Caco-2 (cell line): Measurements from ENCODE around the gene C15orf62. TPM values are rescaled to one million over a fixed set of nuclear protein-coding genes. Genes with fewer than 3 reads are reported as not detected.

Experiments
- BruUV-seq: library from RNA; stranded (reverse); fragments of 400-500 nt; replicated peaks from 2 replicates; lab custom pipeline; 2021; lab: Mats Ljungman, UMichigan
- CTCF ChIA-PET: fragments of 300-600 bp; sonication (Branson Sonifier 250); formaldehyde crosslinking; loops from one replicate; lab custom pipeline; 2022; ENCODE audit warnings: antibody characterized with exemption; lab: Charles Lee
- POLR2A ChIA-PET: fragments of 300-600 bp; sonication (Branson Sonifier 250); formaldehyde crosslinking; loops from one replicate; lab custom pipeline; 2022; ENCODE audit warnings: antibody characterized with exemption; lab: Charles Lee
- DNase-seq, 2 experiments: peaks; one replicate each; pipeline versions ENCODE4 v3.0.0 to v3.0.0-alpha.2; 2020 to 2022
- H3K27me3 ChIP-seq: replicated peaks from 2 replicates; pipeline ENCODE4 v1.6.0; 2011; ENCODE audit warnings: low read length; ENCODE audit not compliant: control insufficient read depth, insufficient read depth
- H3K36me3 ChIP-seq: 2 replicates; pipeline ENCODE4 v1.5.1; 2011; ENCODE audit warnings: low read length; ENCODE audit not compliant: control insufficient read depth, insufficient read depth
- H3K4me1 ChIP-seq: fragments of 250-450 bp; sonication (Bioruptor Pico); 2 replicates; pipeline ENCODE4 v1.5.1; 2020; ENCODE audit warnings: mild to moderate bottlenecking
- H3K4me3 ChIP-seq: 2 replicates; pipeline ENCODE4 v1.5.1; 2011; ENCODE audit warnings: low read depth, mild to moderate bottlenecking, control low read depth, low read length
- H3K9me3 ChIP-seq: fragments of 250-450 bp; sonication (Bioruptor Pico); 2 replicates; pipeline ENCODE4 v1.5.1; 2020; ENCODE audit warnings: mild to moderate bottlenecking, moderate library complexity
- H3K27ac Mint-ChIP-seq: one replicate; pipeline ENCODE4 v1.8.0; 2022; ENCODE audit warnings: mixed read lengths; ENCODE audit not compliant: unreplicated experiment
- H3K27me3 Mint-ChIP-seq: one replicate; pipeline ENCODE4 v1.8.0; 2022; ENCODE audit warnings: mixed read lengths; ENCODE audit not compliant: insufficient read depth, unreplicated experiment
- H3K36me3 Mint-ChIP-seq: one replicate; pipeline ENCODE4 v1.8.0; 2022; ENCODE audit warnings: mild to moderate bottlenecking, mixed read lengths; ENCODE audit not compliant: insufficient read depth, unreplicated experiment
- H3K4me1 Mint-ChIP-seq: one replicate; pipeline ENCODE4 v1.8.0; 2022; ENCODE audit warnings: low read depth, mixed read lengths; ENCODE audit not compliant: unreplicated experiment
- H3K4me3 Mint-ChIP-seq: one replicate; pipeline ENCODE4 v1.8.0; 2022; ENCODE audit warnings: mild to moderate bottlenecking, moderate library complexity, mixed read lengths; ENCODE audit not compliant: unreplicated experiment
- H3K9me3 Mint-ChIP-seq: one replicate; pipeline ENCODE4 v1.8.0; 2022; ENCODE audit warnings: mixed read lengths; ENCODE audit not compliant: unreplicated experiment
- intact Hi-C: fragments of 100-400 bp; cut with micrococcal nuclease; formaldehyde crosslinking; loops from one replicate; pipeline ENCODE4 v1.10.0; 2022; ENCODE audit not compliant: unreplicated experiment
- total RNA-seq: library from RNA; stranded (reverse); gene quantifications from 2 replicates; pipeline ENCODE4 v1.2.3, GENCODE V29; 2022
- TF ChIP-seq, protein P1 (sequence below), 2 experiments: fragments of 200-600 bp in 1 of 2; IDR thresholded peaks; 1 replicate in 1 of 2; 2 replicates in 1 of 2; pipeline versions ENCODE4 v1.5.1 to v1.8.0; 2011 to 2022; ENCODE audit warnings: antibody characterized with exemption in 1 of 2, control low read depth in 1 of 2, inconsistent platforms in 1 of 2, low read depth in 1 of 2, low read length in 1 of 2, mild to moderate bottlenecking in 1 of 2, moderate library complexity in 1 of 2; ENCODE audit not compliant: insufficient read depth in 1 of 2, severe bottlenecking in 1 of 2, unreplicated experiment in 1 of 2

C15orf62 gene
- total RNA-seq, 1 experiment from 2014 or later: 1.3 TPM

DNA sequence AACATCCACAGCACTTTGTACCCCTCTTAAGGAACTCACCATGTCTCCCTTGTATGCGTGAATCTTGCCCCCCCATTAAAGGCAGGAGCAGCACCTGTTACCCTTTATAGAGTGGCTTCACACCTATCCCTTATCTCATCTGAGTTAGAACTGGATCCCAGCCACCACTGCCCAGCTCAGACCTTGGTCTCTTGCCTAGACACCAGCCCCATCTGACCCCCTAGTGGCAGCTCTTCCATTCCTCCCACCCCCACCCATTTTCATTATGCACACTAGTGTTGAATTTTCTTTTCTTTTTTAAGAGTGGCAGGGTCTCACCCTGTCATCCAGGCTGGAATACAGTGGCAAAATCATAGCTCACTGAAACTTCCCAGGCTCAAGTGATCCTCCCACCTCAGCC lies 33.9 kb downstream of the C15orf62 start:
- H3K27me3 Mint-ChIP-seq: no peaks in the 10 kb centered on the region
- peaks cover 6% of the 10 kb centered on the region; the same call in 1 of the 2 replicates for H3K4me1 ChIP-seq
- no peak overlapping the region for H3K27ac Mint-ChIP-seq
- ChIA-PET POLR2A (no interaction called here), CTCF (interaction anchor here (0.7 to 1.2 kb wide), 2 partner anchors 8 to 18 kb away, joined by 3 to 4 read pairs; no protein-coding TSS in a partner anchor)
- H3K9me3 ChIP-seq: no peaks in the 10 kb centered on the region
- DNase-seq: no peak
- no peak overlapping the region for H3K4me3 ChIP-seq
- intact Hi-C loops: no loop called here
- H3K4me3 Mint-ChIP-seq: no peak overlapping the region
- H3K4me1 Mint-ChIP-seq: no peaks in the 10 kb centered on the region
- TF ChIP-seq, protein P1, sequence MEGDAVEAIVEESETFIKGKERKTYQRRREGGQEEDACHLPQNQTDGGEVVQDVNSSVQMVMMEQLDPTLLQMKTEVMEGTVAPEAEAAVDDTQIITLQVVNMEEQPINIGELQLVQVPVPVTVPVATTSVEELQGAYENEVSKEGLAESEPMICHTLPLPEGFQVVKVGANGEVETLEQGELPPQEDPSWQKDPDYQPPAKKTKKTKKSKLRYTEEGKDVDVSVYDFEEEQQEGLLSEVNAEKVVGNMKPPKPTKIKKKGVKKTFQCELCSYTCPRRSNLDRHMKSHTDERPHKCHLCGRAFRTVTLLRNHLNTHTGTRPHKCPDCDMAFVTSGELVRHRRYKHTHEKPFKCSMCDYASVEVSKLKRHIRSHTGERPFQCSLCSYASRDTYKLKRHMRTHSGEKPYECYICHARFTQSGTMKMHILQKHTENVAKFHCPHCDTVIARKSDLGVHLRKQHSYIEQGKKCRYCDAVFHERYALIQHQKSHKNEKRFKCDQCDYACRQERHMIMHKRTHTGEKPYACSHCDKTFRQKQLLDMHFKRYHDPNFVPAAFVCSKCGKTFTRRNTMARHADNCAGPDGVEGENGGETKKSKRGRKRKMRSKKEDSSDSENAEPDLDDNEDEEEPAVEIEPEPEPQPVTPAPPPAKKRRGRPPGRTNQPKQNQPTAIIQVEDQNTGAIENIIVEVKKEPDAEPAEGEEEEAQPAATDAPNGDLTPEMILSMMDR (IDR thresholded peaks at IDR 0.05; ENCODE audit: insufficient read depth in 1 of 2, low read depth in 1 of 2, low read length in 1 of 2, severe bottlenecking in 1 of 2, unreplicated experiment in 1 of 2): no peak
- peaks cover 16% of the 10 kb centered on the region for H3K36me3 Mint-ChIP-seq
- no peaks in the 10 kb centered on the region for H3K27me3 ChIP-seq
- H3K36me3 ChIP-seq: no peaks in the 10 kb centered on the region
- H3K9me3 Mint-ChIP-seq: no peaks in the 10 kb centered on the region
- BruUV-seq: no TSS peak

DNA sequence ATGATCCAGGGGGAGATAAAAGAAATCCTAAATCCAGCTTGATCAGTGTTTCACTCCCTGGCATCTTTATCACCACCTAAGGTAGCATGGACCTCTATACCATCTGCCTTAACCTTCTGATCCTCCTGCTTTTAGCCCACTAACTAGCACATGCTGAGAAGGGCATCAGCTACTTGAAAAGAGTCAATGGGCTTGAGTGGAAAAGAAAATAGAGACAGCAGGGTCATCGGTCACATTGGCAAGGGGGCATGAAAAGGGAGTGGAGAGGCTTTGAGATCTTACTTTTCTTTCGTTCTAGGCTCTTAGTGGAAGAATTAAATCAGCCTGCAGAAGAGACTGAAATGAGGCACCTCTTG lies 36.9 kb downstream of the C15orf62 start:
- no peaks in the 10 kb centered on the region for H3K9me3 Mint-ChIP-seq
- ChIA-PET CTCF (interaction anchor here (0.7 to 1.7 kb wide), 10 partner anchors 24 to 89 kb away, joined by 3 to 11 read pairs (median 6); partner anchors contain the start of genes GCHFR, SPINT1 and VPS18), POLR2A (interaction anchor here (0.6 to 3.0 kb wide), 8 partner anchors 9 to 676 kb away, joined by 3 to 23 read pairs (median 4); partner anchors contain the start of genes DLL4, GCHFR, SPINT1 and VPS18)
- no peak for DNase-seq
- peak overlapping the region; percentile 94 for H3K27ac Mint-ChIP-seq
- intact Hi-C loops: loop anchor here (1.0 kb wide), 2 partner anchors 20 to 40 kb away; no protein-coding TSS in a partner anchor
- TF ChIP-seq, protein P1 (IDR thresholded peaks at IDR 0.05; ENCODE audit: insufficient read depth in 1 of 2, low read depth in 1 of 2, low read length in 1 of 2, severe bottlenecking in 1 of 2, unreplicated experiment in 1 of 2): no peak
- no peaks in the 10 kb centered on the region for H3K4me1 Mint-ChIP-seq
- H3K4me1 ChIP-seq: 0 out of 2 replicates have a peak, but pooled peaks cover 4% of the 10 kb centered on the region
- H3K36me3 ChIP-seq: no peaks in the 10 kb centered on the region
- peaks cover 7% of the 10 kb centered on the region for H3K36me3 Mint-ChIP-seq
- no peaks in the 10 kb centered on the region for H3K27me3 Mint-ChIP-seq
- no peaks in the 10 kb centered on the region for H3K9me3 ChIP-seq
- BruUV-seq: TSS peak; percentile 77
- H3K4me3 ChIP-seq: peak overlapping the region; percentile 88
- peak overlapping the region; percentile 95 for H3K4me3 Mint-ChIP-seq
- H3K27me3 ChIP-seq: no peaks in the 10 kb centered on the region

- BruUV-seq: no TSS peak
- POLR2A ChIA-PET: interaction anchor here (0.5 to 3.0 kb wide), 8 partner anchors 9 to 174 kb away, joined by 3 to 23 read pairs (median 4); partner anchors contain the start of genes DLL4, GCHFR, SPINT1 and VPS18
- Mint-ChIP-seq H3K27me3 (no peaks in the 10 kb centered on the region), H3K4me3 (peak within 1 kb of the TSS; percentile 95), H3K27ac (peak within 1 kb of the TSS; percentile 94), H3K36me3 (peaks cover 13% of the 10 kb centered on the region), H3K9me3 (no peaks in the 10 kb centered on the region), H3K4me1 (no peaks in the 10 kb centered on the region)
- CTCF ChIA-PET: interaction anchor here (0.7 to 1.7 kb wide), 11 partner anchors 25 to 88 kb away, joined by 3 to 11 read pairs (median 7); partner anchors contain the start of genes GCHFR, SPINT1 and VPS18
- DNase-seq: peak; percentile 96 to 97
- no peaks in the 10 kb centered on the region for H3K9me3 ChIP-seq
- H3K4me1 ChIP-seq: 0 out of 2 replicates have a peak, but pooled peaks cover 4% of the 10 kb centered on the region
- H3K27me3 ChIP-seq: no peaks in the 10 kb centered on the region
- no peaks in the 10 kb centered on the region for H3K36me3 ChIP-seq
- TF ChIP-seq, protein P1 (IDR thresholded peaks at IDR 0.05; ENCODE audit: insufficient read depth in 1 of 2, low read depth in 1 of 2, low read length in 1 of 2, severe bottlenecking in 1 of 2, unreplicated experiment in 1 of 2): no peak
- peak within 1 kb of the TSS; percentile 88 for H3K4me3 ChIP-seq
- intact Hi-C loops: loop anchor here (1.0 kb wide), 2 partner anchors 19 to 39 kb away; no protein-coding TSS in a partner anchor
Measured at GRCh38 chr15:40807028-40807887, 37.5 kb downstream of the C15orf62 start, which contains the start of the genes DNAJC17 and ZFYVE19. TSS of gene DNAJC17 (minus strand) at chr15:40807473. CDS start at chr15:40807446, 27 bp downstream. TSS of gene ZFYVE19 (plus strand) at chr15:40807089. CDS start at chr15:40807590, 501 bp downstream.
